Right atrium auricular region (tissue), 2 donors: ENCODE results near the gene USF1. TPM values are rescaled to one million over a fixed set of nuclear protein-coding genes. Genes with fewer than 3 reads are reported as not detected.
"Not testable (repeated sequence)": the region's sequence is repeated elsewhere in the genome, so short reads cannot be mapped to it uniquely, and the experiment has no call there.

Experiments
- DNase-seq: peaks from one replicate; pipeline ENCODE4 v3.0.0-alpha.2; 2019; ENCODE audit warnings: low spot score
- H3K27ac ChIP-seq, 2 donors: fragments of 200-600 bp; sonication (generic); 1 replicate in 1 of 2; 2 replicates in 1 of 2; pipeline ENCODE4 v1.5.1; 2016 to 2019
- H3K27me3 ChIP-seq, 2 donors: fragments of 200-600 bp; sonication (generic); one replicate each; pipeline versions ENCODE4 v1.5.1 to v1.6.0; 2017 to 2019
- H3K36me3 ChIP-seq: fragments of 200-600 bp; sonication (generic); one replicate; pipeline ENCODE4 v1.5.1; 2016
- H3K4me1 ChIP-seq, 2 donors: fragments of 200-600 bp; sonication (generic); one replicate each; pipeline versions ENCODE4 v1.5.1 to v1.6.0; 2017 to 2019
- H3K4me3 ChIP-seq, 2 donors: fragments of 200-600 bp; sonication (generic); 1 replicate in 1 of 2; 2 replicates in 1 of 2; pipeline ENCODE4 v1.5.1; 2017 to 2019; ENCODE audit warnings: mild to moderate bottlenecking in 1 of 2, moderate library complexity in 1 of 2
- H3K9me3 ChIP-seq, 2 donors: fragments of 200-600 bp; sonication (generic); one replicate each; pipeline ENCODE4 v1.5.1; 2019
- total RNA-seq, 2 donors: library from RNA; depleted of rRNA; stranded (reverse); fragments of >200 nt; gene quantifications; one replicate each; pipeline ENCODE4 v1.1.0, GENCODE V29; 2016
- TF ChIP-seq, protein P1 (sequence below), 2 donors: fragments of 200-600 bp; sonication (generic); IDR thresholded peaks; one replicate each; pipeline ENCODE4 v1.5.1; 2019; ENCODE audit warnings: antibody characterized with exemption in 2 of 2

The USF1 gene
- total RNA-seq, 2 donors from 2014 or later = 21.7 to 25.5 TPM

DNA sequence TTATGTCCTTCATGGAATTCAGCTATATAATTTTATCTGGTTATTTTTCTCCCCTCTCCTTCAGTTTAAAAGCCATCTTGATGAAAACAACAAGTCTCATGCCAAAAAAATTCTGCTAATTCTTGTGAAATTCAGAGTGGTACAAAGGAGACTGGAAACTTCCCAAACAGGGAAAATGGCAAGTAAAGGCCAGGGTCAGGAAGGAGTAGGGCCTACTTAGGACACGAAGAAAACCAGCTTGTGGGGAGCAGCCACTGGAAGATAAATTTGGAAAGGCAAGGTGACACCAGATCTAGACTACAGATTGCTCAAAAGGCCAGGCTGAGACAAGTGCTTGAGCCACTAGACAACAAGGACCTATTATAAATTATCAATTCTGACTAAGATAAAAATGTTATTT is 13.4 kb downstream of the USF1 start:
- Histone ChIP-seq H3K4me1 (peaks cover 0 to 7% of the 10 kb centered on the region in 2 donors), H3K4me3 (no peak overlapping the region), H3K36me3 (no peaks in the 10 kb centered on the region), H3K27ac (no peak overlapping the region), H3K27me3 (no peaks in the 10 kb centered on the region), H3K9me3 (no peaks in the 10 kb centered on the region)
- TF ChIP-seq, protein P1, sequence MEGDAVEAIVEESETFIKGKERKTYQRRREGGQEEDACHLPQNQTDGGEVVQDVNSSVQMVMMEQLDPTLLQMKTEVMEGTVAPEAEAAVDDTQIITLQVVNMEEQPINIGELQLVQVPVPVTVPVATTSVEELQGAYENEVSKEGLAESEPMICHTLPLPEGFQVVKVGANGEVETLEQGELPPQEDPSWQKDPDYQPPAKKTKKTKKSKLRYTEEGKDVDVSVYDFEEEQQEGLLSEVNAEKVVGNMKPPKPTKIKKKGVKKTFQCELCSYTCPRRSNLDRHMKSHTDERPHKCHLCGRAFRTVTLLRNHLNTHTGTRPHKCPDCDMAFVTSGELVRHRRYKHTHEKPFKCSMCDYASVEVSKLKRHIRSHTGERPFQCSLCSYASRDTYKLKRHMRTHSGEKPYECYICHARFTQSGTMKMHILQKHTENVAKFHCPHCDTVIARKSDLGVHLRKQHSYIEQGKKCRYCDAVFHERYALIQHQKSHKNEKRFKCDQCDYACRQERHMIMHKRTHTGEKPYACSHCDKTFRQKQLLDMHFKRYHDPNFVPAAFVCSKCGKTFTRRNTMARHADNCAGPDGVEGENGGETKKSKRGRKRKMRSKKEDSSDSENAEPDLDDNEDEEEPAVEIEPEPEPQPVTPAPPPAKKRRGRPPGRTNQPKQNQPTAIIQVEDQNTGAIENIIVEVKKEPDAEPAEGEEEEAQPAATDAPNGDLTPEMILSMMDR (IDR thresholded peaks at IDR 0.05) = no peak
- DNase-seq = no peak

DNA sequence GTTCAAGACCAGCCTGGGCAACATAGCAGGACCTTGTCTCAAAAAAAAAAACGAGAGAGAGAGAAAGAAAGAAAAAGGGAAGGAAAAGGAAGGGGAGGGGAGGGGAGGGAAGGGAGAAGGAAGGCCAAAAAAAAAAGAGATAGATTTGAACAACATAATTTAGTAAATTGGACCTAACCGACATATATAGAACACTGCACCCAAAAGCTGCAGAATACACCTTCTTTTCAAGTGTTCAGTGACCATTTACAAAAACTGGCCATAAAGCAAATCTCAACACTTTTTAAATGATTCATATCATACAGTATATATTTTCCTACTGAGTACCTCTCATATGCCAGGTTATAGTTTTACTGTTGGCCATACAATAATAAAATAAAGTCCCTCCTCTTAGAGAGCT is 13.9 kb downstream of the USF1 start:
- TF ChIP-seq, protein P1 (IDR thresholded peaks at IDR 0.05) = no peak
- no peaks in the 10 kb centered on the region for H3K27me3 ChIP-seq

DNA sequence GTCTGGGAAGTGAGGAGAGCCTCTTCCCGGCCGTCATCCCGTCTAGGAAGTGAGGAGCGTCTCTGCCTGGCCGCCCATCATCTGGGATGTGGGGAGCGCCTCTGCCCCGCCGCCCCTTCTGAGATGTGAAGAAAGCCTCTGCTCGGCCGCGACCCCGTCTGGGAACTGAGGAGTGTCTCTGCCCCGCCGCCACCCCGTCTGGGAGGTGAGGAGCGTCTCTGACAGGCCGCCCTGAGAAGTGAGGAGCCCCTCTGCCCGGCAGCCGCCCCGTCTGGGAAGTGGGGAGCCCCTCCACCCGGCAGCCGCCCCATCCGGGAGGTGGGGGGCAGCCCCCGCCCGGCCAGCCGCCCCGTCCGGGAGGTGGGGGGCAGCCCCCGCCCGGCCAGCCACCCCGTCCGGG is 16.3 kb downstream of the USF1 start:
- H3K27me3 ChIP-seq, H3K4me1 ChIP-seq, H3K27ac ChIP-seq, H3K4me3 ChIP-seq, DNase-seq, H3K9me3 ChIP-seq, H3K36me3 ChIP-seq: not testable (repeated sequence)

More for the DNA sequence above, 13.9 kb downstream of the USF1 start:
- no peaks in the 10 kb centered on the region for H3K9me3 ChIP-seq
- H3K4me3 ChIP-seq = no peak overlapping the region
- peaks cover 0 to 7% of the 10 kb centered on the region in 2 donors for H3K4me1 ChIP-seq
- no peaks in the 10 kb centered on the region for H3K36me3 ChIP-seq
- no peak for DNase-seq
- no peak overlapping the region for H3K27ac ChIP-seq

DNA sequence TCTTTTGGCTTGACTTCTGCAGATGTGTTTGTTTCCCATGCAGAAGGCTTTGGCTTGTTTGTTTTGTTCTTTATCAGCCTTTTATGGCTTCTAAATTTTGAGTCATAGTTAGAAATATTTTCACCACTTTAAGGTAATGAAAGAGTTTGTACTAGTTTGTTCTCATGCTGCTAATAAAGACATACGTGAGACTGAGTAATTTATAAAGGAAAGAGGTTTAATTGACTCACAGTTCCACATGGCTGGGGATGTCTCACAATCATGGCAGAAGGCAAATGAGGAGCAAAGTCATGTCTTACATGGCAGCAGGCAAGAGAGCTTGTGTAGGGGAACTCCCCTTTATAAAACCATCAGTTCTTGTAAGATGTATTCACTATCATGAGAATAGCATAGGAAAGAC is 18.8 kb downstream of the USF1 start:
- not testable (repeated sequence) for H3K27me3 ChIP-seq, H3K4me3 ChIP-seq, H3K9me3 ChIP-seq, H3K36me3 ChIP-seq, H3K27ac ChIP-seq, DNase-seq, H3K4me1 ChIP-seq

DNA sequence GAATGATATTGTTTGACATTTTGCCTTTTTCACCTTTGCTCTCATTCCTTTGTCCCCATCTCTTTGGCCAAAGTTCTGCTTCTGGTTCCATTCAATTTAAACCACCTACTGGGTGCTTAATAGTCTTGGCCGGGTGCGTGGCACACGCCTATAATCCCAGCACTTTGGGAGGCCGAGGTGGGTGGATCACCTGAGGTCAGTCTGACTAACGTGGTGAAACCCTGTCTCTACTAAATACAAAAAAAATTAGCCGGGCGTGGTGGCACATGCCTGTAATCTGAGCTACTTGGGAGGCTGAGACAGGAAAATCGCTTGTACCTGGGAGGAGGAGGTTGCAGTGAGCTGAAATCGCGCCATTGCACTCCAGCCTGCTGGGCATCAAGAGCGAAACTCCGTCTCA is 23.3 kb downstream of the USF1 start:
- not testable (repeated sequence) for H3K36me3 ChIP-seq, DNase-seq, H3K4me3 ChIP-seq, H3K27me3 ChIP-seq, H3K27ac ChIP-seq, H3K9me3 ChIP-seq
- H3K4me1 ChIP-seq = peaks cover 0 to 22% of the 10 kb centered on the region in 2 donors

DNA sequence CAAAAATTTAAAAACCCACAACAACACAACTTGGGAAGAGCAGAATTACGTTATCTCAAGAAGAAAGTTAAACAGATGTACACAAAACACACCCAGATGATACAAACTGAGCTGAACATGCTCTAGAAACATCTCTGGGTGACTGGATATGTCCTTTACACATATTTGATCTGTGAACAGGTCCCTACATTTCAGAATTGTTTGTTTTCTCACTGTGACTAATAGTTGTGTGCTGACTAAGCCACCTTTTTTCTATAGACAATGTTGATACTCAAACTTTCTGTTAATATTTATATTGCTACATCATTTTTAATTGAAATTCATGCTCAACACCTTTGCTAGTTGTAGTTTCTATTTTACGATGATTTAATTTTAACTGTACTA is 23.8 kb downstream of the USF1 start:
- peaks cover 0 to 22% of the 10 kb centered on the region in 2 donors for H3K4me1 ChIP-seq
- no peaks in the 10 kb centered on the region for H3K9me3 ChIP-seq
- H3K27ac ChIP-seq = no peak overlapping the region
- H3K4me3 ChIP-seq = no peak overlapping the region
- H3K36me3 ChIP-seq = no peaks in the 10 kb centered on the region
- TF ChIP-seq, protein P1 (IDR thresholded peaks at IDR 0.05) = no peak
- H3K27me3 ChIP-seq = no peaks in the 10 kb centered on the region
- DNase-seq = no peak

DNA sequence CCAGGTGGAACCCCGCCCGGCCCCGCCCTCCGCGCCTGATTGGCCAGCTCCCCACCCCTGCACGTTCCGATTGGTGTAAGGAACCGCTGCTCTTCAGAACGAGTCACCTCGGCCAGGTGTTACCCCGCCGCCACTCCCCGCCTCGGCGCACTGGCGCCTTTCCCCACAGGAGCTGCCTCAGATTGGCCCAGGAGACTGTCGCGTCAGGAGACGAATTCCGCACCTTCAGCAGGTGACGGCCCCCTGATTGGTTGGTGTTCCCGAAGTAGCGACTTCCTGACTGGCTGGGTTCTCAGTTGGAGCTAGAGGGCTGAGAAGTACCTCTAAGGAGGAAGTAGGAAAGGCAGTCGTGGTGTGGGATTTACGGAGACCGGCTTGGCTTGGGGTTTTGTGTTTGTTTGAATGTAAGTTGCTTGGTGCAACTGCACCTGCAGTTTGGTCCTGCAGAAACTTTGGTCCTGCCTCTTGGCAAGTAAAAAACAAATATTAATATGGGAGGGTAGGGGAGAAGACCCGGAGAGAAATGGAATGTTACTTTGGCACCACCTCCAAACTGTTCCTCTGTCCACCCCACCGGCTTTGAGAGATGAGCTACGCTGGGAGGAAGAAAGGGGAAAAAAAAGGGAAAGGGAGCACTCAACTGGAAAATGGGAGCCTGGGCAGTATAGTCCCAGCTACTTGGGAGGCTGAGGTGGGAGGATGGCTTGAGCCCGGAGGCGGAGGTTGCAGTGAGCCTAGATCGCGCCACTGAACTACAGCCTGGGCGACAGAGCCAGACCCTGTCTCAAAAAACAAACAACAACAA is 24.4 kb downstream of the USF1 start:
- peak overlapping the region; percentile 52 to 68 for H3K4me3 ChIP-seq
- H3K27ac ChIP-seq = peak overlapping the region; percentile 58 to 82
- DNase-seq = peak; percentile 76
- H3K4me1 ChIP-seq = peaks cover 0 to 22% of the 10 kb centered on the region in 2 donors
- no peaks in the 10 kb centered on the region for H3K36me3 ChIP-seq
- TF ChIP-seq, protein P1 (IDR thresholded peaks at IDR 0.05) = no peak
- no peaks in the 10 kb centered on the region for H3K9me3 ChIP-seq
- H3K27me3 ChIP-seq = no peaks in the 10 kb centered on the region
